SH-SY5Y (cell line): ENCODE results near the gene CAMTA1.

Source experiments
- GATA2 ChIP-seq: IDR thresholded peaks from 2 replicates; pipeline ENCODE4 v1.6.1; 2011; ENCODE audit warnings: mild to moderate bottlenecking, low read depth, low read length
- GATA3 ChIP-seq: IDR thresholded peaks from 2 replicates; pipeline ENCODE4 v1.6.1; 2011; ENCODE audit warnings: low read depth, mild to moderate bottlenecking, low read length, moderate library complexity

DNA sequence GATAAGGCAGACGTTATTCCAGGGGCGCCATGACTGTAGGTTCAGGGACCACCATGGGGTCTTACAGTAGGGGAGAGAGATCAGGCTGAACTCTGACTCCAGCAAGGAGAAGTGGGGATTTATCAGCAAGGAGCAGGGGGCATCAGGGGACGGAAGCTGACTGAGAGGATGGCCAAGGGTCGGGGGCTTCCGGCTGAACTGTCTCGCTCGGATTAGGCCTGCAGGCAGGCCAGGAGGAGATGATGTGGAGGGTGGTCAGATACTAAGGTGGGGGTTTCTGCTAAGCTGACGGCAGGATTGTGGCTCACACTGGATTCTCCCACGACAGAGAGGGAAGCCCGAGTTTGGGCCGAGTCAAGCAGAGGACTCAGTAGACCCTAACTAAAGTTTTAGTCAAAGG, 798.9 kb downstream of the CAMTA1 start:
- TF ChIP-seq GATA2 (no peak), GATA3 (no peak)
